IPS DF 4.7 (cell line): ENCODE measurements around the gene PPARGC1A.

Source experiments
- DNase-seq: peaks from one replicate; pipeline ENCODE4 v3.0.0-alpha.2; 2013; ENCODE audit warnings: low spot score; ENCODE audit errors: extremely low read depth

PPARGC1A gene

DNA sequence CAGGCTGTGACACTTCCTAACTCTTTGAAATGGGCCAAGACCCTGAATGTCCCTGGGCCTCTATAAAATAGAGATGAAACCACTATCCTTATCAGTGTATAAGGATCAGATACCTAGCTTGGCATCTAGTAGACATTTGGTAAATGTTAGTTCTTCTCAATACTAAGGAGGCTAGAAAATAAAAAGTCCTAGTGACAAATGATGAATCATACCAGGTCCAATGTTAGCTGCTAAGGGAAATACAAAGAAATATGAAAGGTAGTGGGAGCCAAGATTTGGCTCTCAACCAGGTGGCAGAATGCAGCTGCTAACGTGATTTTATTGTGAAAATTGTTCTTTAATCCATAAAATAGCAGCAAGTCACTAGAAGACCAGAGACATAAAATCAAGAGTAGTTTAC is 19.8 kb upstream of the PPARGC1A start:
- no peak for DNase-seq

DNA sequence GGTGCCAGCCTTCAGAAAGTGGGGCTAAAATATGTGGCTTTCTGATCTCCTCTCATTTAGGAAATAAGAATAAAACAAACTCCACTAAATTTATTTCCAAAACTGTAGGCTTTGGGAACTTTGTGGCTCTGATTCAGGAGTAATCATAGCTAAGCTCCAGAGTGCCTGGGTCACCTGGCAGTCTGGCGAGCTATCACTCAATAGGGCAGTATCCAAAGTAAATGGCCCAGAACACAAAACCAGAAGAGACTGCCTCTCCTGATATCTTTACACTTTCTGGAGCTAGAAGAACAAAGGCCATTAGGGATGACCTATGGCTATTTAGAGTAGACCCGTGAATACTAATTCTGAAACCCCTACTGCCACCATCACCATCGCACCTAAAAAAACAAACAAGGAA is 17.0 kb upstream of the PPARGC1A start:
- no peak for DNase-seq

GRCh38 chr4:23904639-23905071 is 14.8 kb upstream of the PPARGC1A start:
- DNase-seq, result no peak

GRCh38 chr4:23903859-23904438 is 14.1 kb upstream of the PPARGC1A start:
- no peak for DNase-seq

- no peak for DNase-seq
These were observed 12.5 kb upstream of the PPARGC1A start for GRCh38 chr4:23902222-23902804.

GRCh38 chr4:23900636-23901035 is 10.8 kb upstream of the PPARGC1A start:
- DNase-seq, result no peak

DNA sequence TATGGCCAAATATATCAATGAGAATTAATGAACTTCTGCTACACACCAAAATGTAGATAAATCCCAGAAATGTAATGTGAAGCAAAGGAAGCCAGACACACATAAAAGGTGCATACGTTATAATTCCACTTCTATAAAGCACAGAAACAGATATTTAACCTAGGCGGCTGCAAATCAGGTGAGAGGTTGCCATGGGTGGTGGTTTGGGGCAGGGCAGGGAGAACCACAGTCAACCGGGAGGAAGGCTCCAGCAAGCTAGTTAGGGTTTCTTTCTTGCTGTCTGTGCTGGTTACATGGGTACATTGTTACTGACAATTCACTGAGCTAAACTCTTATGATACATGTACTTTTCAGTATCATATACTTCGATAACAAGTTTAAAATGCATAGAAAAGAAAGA is 9.7 kb upstream of the PPARGC1A start:
- no peak for DNase-seq

DNA sequence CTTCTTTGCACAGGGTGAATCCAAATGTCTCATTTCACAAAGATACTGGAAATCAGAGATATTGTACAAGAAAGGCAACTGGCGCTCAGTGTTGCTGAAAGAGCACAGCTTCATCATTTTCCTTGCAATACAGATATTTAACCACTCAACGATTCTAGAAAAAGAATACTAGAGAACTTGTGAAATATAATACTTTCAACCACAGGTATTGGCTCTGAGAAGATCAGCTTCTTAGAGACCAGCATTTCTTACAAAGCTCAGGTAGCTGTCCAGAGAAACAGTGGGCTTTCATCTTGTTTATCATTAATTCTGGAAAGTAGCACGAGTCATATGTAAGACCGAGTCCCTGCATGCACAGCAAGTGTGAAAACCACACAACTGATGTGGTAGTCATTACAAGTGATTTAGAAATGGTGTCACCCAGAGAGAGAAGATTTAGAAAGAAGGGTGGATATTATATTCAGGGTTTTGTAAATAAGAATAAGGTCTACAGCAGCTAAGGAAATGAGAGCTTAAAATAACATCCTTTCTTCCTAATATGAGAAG is 7.8 kb upstream of the PPARGC1A start:
- DNase-seq, result no peak

GRCh38 chr4:23894021-23894420 is 4.2 kb upstream of the PPARGC1A start:
- DNase-seq, result no peak

- DNase-seq, result no peak
These were observed 1.2 kb upstream of the PPARGC1A start for GRCh38 chr4:23891064-23891421.

DNA sequence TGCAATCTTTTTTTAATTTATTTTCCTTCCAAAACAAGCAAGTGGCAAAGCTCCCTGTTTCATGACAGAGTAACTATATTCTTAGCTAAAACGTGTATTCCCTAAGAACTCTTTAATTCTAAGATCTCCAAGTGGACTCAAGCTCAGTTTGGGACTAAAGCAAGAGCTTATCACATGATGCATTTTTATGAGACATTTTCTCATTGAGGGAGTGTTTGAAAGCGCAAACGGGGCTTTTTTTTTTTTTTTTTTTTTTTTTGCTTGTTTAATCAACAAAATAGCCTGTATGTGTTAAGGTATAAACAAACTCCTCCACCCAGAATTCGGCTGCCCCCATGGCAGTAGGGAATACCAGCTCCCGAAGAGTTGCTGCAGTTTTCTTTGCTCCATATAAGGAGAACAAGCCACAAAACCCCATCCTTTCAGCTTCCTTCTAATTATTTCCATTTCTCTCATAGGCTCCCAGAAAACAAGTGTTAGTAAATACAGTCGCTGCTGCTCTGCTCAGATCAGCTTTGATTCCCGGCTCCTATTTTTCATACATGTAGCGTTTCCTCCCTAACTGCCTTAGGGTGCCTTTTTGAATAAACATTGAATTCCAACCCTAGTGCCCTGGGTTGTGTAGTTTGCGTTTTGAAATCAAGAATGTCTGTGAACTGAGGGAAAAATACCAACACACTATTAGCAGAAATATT is 669 bp upstream of the PPARGC1A start:
- no peak for DNase-seq

- DNase-seq, result no peak
These were observed 456 bp downstream of the PPARGC1A start for GRCh38 chr4:23889391-23889790.

- no peak for DNase-seq
These were observed 1.2 kb downstream of the PPARGC1A start for GRCh38 chr4:23888421-23889319.

GRCh38 chr4:23887989-23888388 is 1.9 kb downstream of the PPARGC1A start:
- DNase-seq, result no peak

DNA sequence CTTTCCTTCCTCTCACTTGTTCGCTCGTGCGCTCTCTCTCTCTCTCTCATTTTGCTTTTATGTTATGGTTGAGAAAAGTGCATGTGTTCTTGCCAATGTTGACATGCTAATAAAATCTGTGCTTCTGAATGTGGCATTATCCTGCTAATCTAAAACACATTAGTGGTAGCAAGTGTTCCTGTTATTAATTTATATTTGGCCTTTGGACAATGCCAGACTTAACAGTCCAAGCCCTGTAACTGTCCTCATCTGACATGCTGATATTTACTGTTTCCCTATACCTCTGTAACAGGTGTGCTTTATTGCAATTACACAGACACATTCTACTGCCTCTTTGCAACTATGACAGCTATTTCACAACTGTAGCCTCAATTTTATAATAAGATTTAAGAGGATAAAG is 2.7 kb downstream of the PPARGC1A start:
- DNase-seq, result no peak

GRCh38 chr4:23885943-23886590 is 3.8 kb downstream of the PPARGC1A start:
- no peak for DNase-seq

GRCh38 chr4:23884741-23885140 is 5.1 kb downstream of the PPARGC1A start:
- DNase-seq, result no peak

DNA sequence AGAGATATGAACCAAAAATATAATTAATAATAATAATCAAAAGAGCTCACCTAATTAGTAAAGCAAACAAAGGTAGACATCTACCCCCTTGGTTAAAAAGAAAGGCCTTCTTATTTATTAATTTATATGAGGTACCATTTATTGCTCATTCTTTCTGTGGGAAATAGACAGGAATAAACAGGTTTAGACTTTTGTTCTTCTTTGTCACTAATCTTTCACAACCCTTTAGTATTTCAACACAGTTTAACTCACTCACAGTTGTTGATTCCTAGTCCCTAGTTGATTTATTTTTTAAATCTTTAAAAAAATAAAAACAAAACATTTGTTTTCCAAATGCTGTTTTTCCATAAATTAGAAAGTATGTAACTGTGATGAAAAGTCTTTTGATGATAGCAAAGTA is 5.6 kb downstream of the PPARGC1A start:
- no peak for DNase-seq

GRCh38 chr4:23882976-23883531 is 6.8 kb downstream of the PPARGC1A start:
- DNase-seq, result no peak

DNA sequence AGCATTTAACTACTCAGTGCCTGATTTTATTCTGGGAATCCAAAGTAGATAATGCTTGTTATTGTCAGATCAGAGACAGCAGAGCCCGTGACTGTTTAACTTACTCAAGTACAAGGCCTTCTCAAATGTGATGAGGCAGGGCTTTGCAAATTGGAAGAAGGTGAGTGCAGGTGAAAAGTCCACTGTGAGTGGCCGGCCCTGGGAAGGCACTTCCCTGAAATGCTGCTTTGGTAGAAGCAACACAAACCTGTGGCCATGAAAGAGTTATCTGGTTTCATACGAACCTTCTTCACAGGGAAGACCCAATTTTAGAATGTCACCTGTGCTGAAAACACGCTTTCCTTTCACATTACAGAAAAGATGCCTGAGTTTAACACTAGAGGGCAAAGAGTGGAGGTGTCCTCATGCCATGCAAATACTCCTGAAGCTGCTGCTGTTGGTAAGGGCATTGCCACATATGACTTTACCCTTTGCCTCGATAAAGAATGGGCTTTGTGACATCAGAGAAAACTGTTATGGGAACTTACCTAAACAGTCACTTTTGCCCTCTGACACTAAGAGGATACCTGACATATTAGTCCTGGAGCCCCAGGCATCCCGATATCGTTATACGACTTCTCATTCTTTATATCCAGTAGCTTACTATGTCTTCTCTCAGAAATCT is 8.0 kb downstream of the PPARGC1A start:
- no peak for DNase-seq
